DMS53 treated with DMSO at 0.1 percent for 48 hours (cell line): ENCODE measurements around the gene ULK3.

Experiments used
- DNase-seq: peaks from one replicate; lab custom pipeline; 2025; ENCODE audit not compliant: unreplicated experiment; lab: John Stamatoyannopoulos, UW

The ULK3 gene

GRCh38 chr15:74787251-74788041, 55.5 kb downstream of the ULK3 start:
- DNase-seq, result no peak

- DNase-seq, result no peak
Measured at GRCh38 chr15:74786551-74787165, 56.3 kb downstream of the ULK3 start.
